RWPE2 (cell line): Measurements from ENCODE around the gene AFAP1.

Experiments used
- ATAC-seq: fragments of 200-7000 bp; cut with Tn5 transposase; 3 replicates; pipeline ENCODE4 v1.9.1; 2021; ENCODE audit warnings: low read depth
- DNase-seq: peaks from one replicate; pipeline ENCODE4 v3.0.0-alpha.2; 2020; ENCODE audit warnings: low spot score
- H3K27ac ChIP-seq: fragments of 450-650 bp; 2 replicates; pipeline ENCODE4 v1.5.1; 2017; ENCODE audit warnings: mild to moderate bottlenecking; ENCODE audit not compliant: poor library complexity, severe bottlenecking
- H3K27me3 ChIP-seq: fragments of 250-450 bp; sonication (Bioruptor Pico); 2 replicates; pipeline ENCODE4 v1.5.1; 2021; ENCODE audit warnings: mild to moderate bottlenecking, moderate library complexity; ENCODE audit not compliant: insufficient read depth, poor library complexity, severe bottlenecking
- H3K36me3 ChIP-seq: fragments of 250-450 bp; sonication (Bioruptor Pico); 2 replicates; pipeline ENCODE4 v1.5.1; 2020; ENCODE audit warnings: low read depth, mild to moderate bottlenecking, moderate library complexity
- H3K4me1 ChIP-seq: fragments of 250-450 bp; sonication (Bioruptor Pico); 2 replicates; pipeline ENCODE4 v1.5.1; 2021; ENCODE audit warnings: mild to moderate bottlenecking, moderate library complexity; ENCODE audit not compliant: insufficient read depth, poor library complexity, severe bottlenecking
- H3K4me3 ChIP-seq: fragments of 250-450 bp; sonication (Bioruptor Pico); 2 replicates; pipeline ENCODE4 v1.5.1; 2021; ENCODE audit warnings: mild to moderate bottlenecking, moderate library complexity; ENCODE audit not compliant: severe bottlenecking
- H3K9me3 ChIP-seq: fragments of 250-450 bp; sonication (Bioruptor Pico); 2 replicates; pipeline ENCODE4 v1.5.1; 2021; ENCODE audit warnings: mild to moderate bottlenecking, moderate library complexity; ENCODE audit not compliant: severe bottlenecking
- CTCF ChIP-seq: fragments of 450-650 bp; IDR thresholded peaks from one replicate; pipeline ENCODE4 v1.5.1; 2017; ENCODE audit warnings: mild to moderate bottlenecking, moderate library complexity; ENCODE audit not compliant: poor library complexity, severe bottlenecking

The AFAP1 gene

GRCh38 chr4:7715271-7716009 is 224.2 kb downstream of the AFAP1 start:
- TF ChIP-seq CTCF: no peak
- Histone ChIP-seq H3K36me3 (no peaks in the 10 kb centered on the region), H3K9me3 (no peaks in the 10 kb centered on the region), H3K4me1 (no peaks in the 10 kb centered on the region), H3K4me3 (no peak overlapping the region), H3K27me3 (no peaks in the 10 kb centered on the region), H3K27ac (no peak overlapping the region)
- DNase-seq (no peak), ATAC-seq (no peak)

GRCh38 chr4:7714738-7715137 is 224.9 kb downstream of the AFAP1 start:
- Histone ChIP-seq H3K4me1 (no peaks in the 10 kb centered on the region), H3K27ac (no peak overlapping the region), H3K36me3 (no peaks in the 10 kb centered on the region), H3K4me3 (no peak overlapping the region), H3K27me3 (no peaks in the 10 kb centered on the region), H3K9me3 (no peaks in the 10 kb centered on the region)
- no peak for DNase-seq
- TF ChIP-seq CTCF: no peak
- ATAC-seq: no peak

GRCh38 chr4:7714176-7714575 is 225.5 kb downstream of the AFAP1 start:
- H3K36me3 ChIP-seq: no peaks in the 10 kb centered on the region
- ATAC-seq (no peak), DNase-seq (no peak)
- H3K27me3 ChIP-seq: no peaks in the 10 kb centered on the region
- no peaks in the 10 kb centered on the region for H3K4me1 ChIP-seq
- no peak overlapping the region for H3K4me3 ChIP-seq
- no peak for TF ChIP-seq CTCF
- no peak overlapping the region for H3K27ac ChIP-seq
- no peaks in the 10 kb centered on the region for H3K9me3 ChIP-seq

DNA sequence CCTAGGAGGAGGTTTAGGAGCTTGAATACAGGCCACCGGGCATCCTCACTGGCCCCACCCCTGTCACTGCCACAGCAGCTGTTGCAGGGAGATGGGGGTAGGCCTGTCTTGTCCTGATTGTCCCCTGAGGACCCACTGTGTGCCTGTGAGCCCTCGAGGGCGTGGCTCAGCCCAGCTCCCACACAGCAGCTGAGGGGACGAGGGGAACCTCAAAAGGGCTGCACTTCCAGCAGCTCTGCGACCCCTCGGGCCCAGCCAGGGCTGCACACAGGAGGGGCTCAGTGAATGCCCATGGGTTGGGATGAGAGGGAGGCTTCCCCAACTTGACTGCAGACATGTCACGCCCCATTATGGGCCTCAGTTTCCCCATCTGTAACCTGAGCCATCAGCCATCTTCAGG is 225.9 kb downstream of the AFAP1 start:
- no peak overlapping the region for H3K27ac ChIP-seq
- no peak overlapping the region for H3K4me3 ChIP-seq
- no peaks in the 10 kb centered on the region for H3K4me1 ChIP-seq
- no peak for TF ChIP-seq CTCF
- H3K9me3 ChIP-seq: no peaks in the 10 kb centered on the region
- H3K27me3 ChIP-seq: no peaks in the 10 kb centered on the region
- no peak for DNase-seq
- ATAC-seq: no peak
- no peaks in the 10 kb centered on the region for H3K36me3 ChIP-seq

DNA sequence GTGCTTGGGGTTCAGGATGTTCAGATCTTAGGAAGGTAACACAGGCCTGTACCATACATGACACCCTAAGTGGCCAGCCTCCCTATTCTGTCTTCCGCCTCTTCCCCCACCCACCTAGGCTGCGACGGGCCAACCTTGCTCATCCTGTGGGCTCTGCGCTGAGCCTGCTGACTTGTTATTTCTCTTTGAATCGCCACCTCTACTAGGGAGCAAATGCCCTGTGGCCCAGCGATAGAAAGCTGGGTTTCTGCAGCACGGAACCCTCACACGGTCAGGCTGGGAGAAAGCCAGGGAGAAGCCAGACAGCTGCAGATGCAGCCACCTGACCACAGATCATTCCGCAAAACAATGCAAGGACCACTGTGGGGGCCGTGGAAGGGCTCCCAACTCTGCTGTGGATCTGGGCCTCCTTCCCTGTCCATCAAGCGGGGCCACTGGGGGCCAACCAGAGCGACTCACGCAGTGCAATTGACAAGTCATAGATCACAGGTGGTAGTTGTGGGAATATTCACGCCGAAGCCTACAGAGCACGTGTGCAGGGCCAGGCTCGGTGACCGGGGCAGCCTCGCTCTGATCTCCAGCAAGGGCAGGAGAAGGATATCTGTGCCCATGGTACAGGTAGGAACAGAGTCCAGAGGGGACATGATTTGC is 227.5 kb downstream of the AFAP1 start:
- H3K27me3 ChIP-seq: no peaks in the 10 kb centered on the region
- H3K36me3 ChIP-seq: no peaks in the 10 kb centered on the region
- ATAC-seq: no peak
- no peak overlapping the region for H3K4me3 ChIP-seq
- H3K4me1 ChIP-seq: no peaks in the 10 kb centered on the region
- TF ChIP-seq CTCF: no peak
- H3K27ac ChIP-seq: no peak overlapping the region
- no peaks in the 10 kb centered on the region for H3K9me3 ChIP-seq
- DNase-seq: no peak
